ENCODE measurements around the gene DENND2C. TPM values are rescaled to one million over a fixed set of nuclear protein-coding genes. Genes with fewer than 3 reads are reported as not detected.

Gene DENND2C
- total RNA-seq, 3 donors from 2014 or later: 0.20 to 0.27 (median 0.21) TPM

DNA sequence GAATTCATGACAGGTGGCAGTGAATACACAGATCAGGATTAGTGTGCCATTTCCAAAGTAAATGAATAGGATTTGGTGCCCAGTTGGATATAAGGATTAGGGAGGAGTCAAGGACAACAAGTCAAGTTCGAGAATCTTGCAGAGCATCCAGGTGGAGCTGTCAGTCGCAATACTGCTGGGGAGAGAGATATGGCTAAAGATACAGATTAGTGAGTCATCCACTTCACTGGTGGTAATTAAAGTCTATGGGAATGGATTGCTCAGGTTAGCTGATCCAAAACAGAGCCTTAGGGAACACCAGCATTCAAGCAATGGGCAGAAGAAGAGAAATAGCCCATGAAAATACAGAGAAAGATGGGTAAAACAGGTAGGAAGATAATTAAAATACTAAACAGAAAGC lies 115.3 kb downstream of the DENND2C start:
- peaks cover 2% of the 10 kb centered on the region for H3K27me3 Mint-ChIP-seq (ENCODE audit: low read depth)
- no peak for ATAC-seq
- H3K36me3 Mint-ChIP-seq (ENCODE audit: insufficient read depth): no peaks in the 10 kb centered on the region
- DNase-seq: no peak
- no peaks in the 10 kb centered on the region for H3K9me3 Mint-ChIP-seq
- no peak overlapping the region for H3K4me3 Mint-ChIP-seq
- H3K4me1 Mint-ChIP-seq (ENCODE audit: low read depth): no peaks in the 10 kb centered on the region

DNA sequence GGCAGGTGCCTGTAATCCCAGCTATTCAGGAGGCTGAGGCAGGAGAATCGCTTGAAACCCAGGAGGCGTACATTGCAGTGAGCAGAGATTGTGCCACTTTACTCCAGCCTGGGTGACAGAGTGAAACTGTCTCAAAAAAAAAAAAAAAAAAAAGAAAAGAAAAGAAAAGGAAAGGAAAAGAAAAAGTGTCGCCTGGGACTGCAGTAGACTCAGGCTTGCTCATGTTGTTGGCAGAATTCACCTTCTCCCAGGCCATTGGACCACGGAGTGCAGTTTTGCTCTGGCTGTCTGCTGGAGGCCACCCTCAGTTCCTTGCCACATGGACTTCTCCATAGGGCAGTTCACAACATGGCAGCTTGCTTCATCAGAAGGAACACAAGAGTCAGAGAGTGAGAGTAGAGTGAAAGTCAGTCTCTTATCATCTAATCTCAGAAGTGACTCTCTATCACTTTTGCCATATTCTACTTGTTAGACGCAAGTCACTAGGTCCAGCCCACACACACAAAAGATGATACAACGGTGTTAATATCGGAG lies 117.7 kb downstream of the DENND2C start:
- Mint-ChIP-seq H3K9me3 (no peaks in the 10 kb centered on the region), H3K4me3 (no peak overlapping the region), H3K4me1 (ENCODE audit: low read depth) (no peaks in the 10 kb centered on the region), H3K36me3 (ENCODE audit: insufficient read depth) (no peaks in the 10 kb centered on the region), H3K27me3 (ENCODE audit: low read depth) (peaks cover 2% of the 10 kb centered on the region)
- no peak for ATAC-seq
- DNase-seq: no peak

DNA sequence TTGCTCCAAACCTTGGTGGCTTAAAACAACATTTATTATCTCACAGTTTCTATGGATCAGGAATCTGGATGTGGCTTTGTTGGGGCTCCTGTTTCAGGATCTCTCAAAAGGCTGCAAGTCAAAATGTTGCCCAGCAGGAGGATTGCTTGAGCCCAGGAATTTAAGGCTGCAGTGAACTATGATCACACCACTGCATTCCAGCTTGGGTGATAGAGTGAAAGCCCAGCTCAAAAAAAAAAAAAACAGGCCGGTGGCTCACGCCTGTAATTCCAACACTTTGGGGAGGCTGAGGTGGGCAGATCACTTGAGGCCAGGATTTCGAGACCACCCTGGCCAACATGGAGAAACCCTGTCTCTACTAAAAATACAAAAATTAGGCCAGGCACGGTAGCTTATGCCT lies 118.4 kb downstream of the DENND2C start:
- H3K4me1 Mint-ChIP-seq (ENCODE audit: low read depth): no peaks in the 10 kb centered on the region
- no peak for ATAC-seq
- H3K9me3 Mint-ChIP-seq: no peaks in the 10 kb centered on the region
- H3K36me3 Mint-ChIP-seq (ENCODE audit: insufficient read depth): no peaks in the 10 kb centered on the region
- DNase-seq: no peak
- peaks cover 2% of the 10 kb centered on the region for H3K27me3 Mint-ChIP-seq (ENCODE audit: low read depth)
- H3K4me3 Mint-ChIP-seq: no peak overlapping the region

DNA sequence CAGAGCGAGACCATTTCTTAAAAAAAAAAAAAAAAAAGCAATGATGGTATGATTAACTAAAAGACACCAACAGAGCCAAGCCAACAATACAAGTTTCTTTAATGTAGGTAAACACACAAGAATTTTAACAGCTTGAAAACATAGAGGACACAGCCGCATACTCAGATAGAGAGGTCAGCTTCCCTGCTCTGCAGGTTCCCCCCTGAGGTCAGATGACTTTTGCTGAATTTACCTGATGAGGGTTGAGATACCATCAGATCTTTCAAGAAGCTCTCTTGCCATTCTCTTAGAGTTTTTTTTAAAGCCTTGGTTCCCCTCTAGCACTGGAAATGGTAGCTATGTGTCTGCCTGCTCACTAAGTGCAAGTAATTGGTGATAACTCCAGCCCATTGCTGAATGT lies 119.5 kb downstream of the DENND2C start:
- H3K4me3 Mint-ChIP-seq: no peak overlapping the region
- H3K9me3 Mint-ChIP-seq: no peaks in the 10 kb centered on the region
- H3K36me3 Mint-ChIP-seq (ENCODE audit: insufficient read depth): no peaks in the 10 kb centered on the region
- DNase-seq (no peak), ATAC-seq (no peak)
- H3K4me1 Mint-ChIP-seq (ENCODE audit: low read depth): no peaks in the 10 kb centered on the region
- H3K27me3 Mint-ChIP-seq (ENCODE audit: low read depth): peaks cover 2% of the 10 kb centered on the region

DNA sequence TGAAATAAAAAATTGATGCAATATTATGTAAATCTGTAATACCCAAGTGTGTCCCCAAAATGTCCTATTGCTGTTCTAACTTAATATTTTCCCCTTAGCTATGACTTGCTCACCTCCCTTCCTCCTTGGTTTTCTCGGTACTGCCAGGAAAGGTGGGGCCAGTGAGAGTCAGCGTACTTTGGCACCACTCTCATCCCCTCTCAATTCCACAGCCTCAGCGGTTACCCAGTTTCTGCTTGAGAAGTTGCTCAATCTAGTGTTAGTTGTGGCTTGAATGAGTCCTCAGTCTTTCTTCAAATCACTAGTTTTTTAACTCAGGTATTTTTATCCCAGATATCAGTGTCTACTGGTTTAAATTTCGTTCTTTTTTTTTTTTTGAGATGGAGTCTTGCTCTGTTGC lies 120.7 kb downstream of the DENND2C start:
- DNase-seq: no peak
- H3K9me3 Mint-ChIP-seq: no peaks in the 10 kb centered on the region
- no peaks in the 10 kb centered on the region for H3K4me1 Mint-ChIP-seq (ENCODE audit: low read depth)
- H3K4me3 Mint-ChIP-seq: no peak overlapping the region
- H3K36me3 Mint-ChIP-seq (ENCODE audit: insufficient read depth): no peaks in the 10 kb centered on the region
- ATAC-seq: no peak
- peaks cover 2% of the 10 kb centered on the region for H3K27me3 Mint-ChIP-seq (ENCODE audit: low read depth)

DNA sequence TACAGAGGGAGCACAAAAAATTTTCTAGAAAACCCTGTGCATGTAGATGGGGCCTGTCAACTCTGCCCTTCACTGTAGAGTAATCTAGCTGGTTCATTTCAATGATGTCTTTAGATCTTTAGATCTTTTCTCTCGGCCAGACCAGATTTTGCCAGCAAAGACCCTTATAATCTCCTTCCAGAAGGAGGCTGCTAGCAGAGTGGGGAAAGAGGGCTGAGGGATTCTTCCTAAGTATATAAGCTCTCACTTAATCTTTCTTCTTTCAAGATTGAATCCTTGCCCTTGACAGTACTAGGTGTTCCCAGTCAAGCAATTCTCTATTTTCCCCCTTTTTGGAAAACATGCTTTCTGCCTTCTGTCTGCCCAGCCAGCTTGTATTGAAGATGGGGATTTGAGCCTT lies 122.8 kb downstream of the DENND2C start:
- ATAC-seq: no peak
- Mint-ChIP-seq H3K4me3 (no peak overlapping the region), H3K4me1 (ENCODE audit: low read depth) (no peaks in the 10 kb centered on the region), H3K36me3 (ENCODE audit: insufficient read depth) (no peaks in the 10 kb centered on the region), H3K9me3 (no peaks in the 10 kb centered on the region), H3K27me3 (ENCODE audit: low read depth) (peaks cover 2% of the 10 kb centered on the region)
- no peak for DNase-seq

DNA sequence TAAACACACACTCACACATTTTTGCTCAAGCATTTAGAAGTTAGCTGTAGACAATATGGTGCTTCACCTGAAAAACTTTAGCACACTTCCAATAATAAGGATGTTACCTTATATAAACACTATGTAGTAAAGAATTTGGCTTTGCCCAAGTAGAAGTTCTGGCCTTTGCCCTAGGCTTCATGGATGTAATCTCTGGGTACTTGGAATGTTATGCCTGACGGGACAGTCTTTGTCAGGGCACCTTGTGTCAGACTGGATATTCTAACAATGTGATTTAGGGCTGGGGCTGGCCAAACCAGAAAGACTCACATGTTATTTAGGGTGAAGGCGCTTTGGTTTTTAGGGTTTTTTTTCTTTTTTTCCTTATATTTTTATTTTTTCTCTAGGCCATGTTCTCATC lies 124.1 kb downstream of the DENND2C start:
- no peaks in the 10 kb centered on the region for H3K9me3 Mint-ChIP-seq
- DNase-seq (no peak), ATAC-seq (no peak)
- no peaks in the 10 kb centered on the region for H3K4me1 Mint-ChIP-seq (ENCODE audit: low read depth)
- H3K4me3 Mint-ChIP-seq: no peak overlapping the region
- H3K27me3 Mint-ChIP-seq (ENCODE audit: low read depth): no peaks in the 10 kb centered on the region
- H3K36me3 Mint-ChIP-seq (ENCODE audit: insufficient read depth): no peaks in the 10 kb centered on the region

DNA sequence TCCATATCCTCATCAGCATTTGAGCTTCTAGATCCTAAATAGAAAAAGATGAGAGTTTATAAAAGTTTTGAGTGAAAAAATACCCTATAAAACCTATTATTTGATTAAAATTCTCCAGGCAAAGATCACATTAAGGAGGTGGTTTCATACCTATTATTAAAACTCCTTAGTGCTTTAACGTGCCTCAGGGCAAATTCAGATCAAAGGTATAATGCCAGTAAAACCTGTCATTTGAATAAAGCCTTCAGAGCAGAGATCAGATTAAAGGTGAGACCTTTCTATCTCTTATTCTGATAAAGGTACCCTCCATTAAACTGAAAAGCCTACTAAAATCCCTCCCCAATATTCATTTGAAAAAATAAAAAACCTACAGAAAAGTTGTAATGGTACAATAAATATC lies 124.5 kb downstream of the DENND2C start:
- no peak overlapping the region for H3K4me3 Mint-ChIP-seq
- no peaks in the 10 kb centered on the region for H3K9me3 Mint-ChIP-seq
- H3K36me3 Mint-ChIP-seq (ENCODE audit: insufficient read depth): no peaks in the 10 kb centered on the region
- no peaks in the 10 kb centered on the region for H3K27me3 Mint-ChIP-seq (ENCODE audit: low read depth)
- DNase-seq: no peak
- no peaks in the 10 kb centered on the region for H3K4me1 Mint-ChIP-seq (ENCODE audit: low read depth)
- ATAC-seq: no peak

DNA sequence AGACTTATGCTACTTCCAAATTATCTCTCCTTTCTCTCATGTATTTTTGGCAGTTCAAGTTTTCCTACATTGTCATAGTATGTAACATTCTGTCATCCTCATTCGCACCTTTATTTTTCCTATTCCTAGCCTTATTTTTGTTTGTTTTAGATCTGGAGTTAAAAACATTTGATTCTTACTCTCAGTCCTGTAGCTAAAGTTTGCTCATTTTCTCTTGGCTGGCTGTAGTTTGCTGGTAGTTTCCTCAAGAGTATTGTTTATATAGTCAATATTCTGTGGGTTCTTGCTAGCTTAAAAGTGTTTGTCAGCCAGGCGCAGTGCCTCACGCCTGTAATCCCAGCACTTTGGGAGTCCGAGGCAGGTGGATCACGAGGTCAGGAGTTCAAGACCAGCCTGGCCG lies 129.0 kb downstream of the DENND2C start:
- Mint-ChIP-seq H3K4me1 (ENCODE audit: low read depth) (no peaks in the 10 kb centered on the region), H3K9me3 (no peaks in the 10 kb centered on the region), H3K27me3 (ENCODE audit: low read depth) (no peaks in the 10 kb centered on the region), H3K36me3 (ENCODE audit: insufficient read depth) (no peaks in the 10 kb centered on the region), H3K4me3 (no peak overlapping the region)
- no peak for DNase-seq
- ATAC-seq: no peak

DNA sequence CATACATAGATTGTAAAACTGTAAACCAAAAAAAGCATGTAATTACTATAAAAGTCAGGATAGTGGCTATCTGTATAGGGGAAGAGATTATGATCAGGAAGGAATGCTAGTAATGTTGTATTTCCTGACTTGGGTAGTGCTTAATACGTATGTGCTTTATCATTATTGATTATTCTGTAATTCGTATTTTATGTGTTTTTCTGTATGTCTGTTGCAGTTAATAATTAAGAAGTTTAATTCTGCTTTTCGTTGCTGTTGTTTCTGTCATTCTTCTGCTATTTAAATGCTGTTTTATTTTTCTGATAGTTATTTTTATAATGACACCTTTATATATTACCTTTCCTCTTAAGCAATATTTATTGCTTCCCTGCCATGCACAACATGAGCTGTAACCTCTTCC lies 129.6 kb downstream of the DENND2C start:
- H3K36me3 Mint-ChIP-seq (ENCODE audit: insufficient read depth): no peaks in the 10 kb centered on the region
- DNase-seq (no peak), ATAC-seq (no peak)
- H3K9me3 Mint-ChIP-seq: no peaks in the 10 kb centered on the region
- no peaks in the 10 kb centered on the region for H3K27me3 Mint-ChIP-seq (ENCODE audit: low read depth)
- H3K4me3 Mint-ChIP-seq: no peak overlapping the region
- H3K4me1 Mint-ChIP-seq (ENCODE audit: low read depth): no peaks in the 10 kb centered on the region

DNA sequence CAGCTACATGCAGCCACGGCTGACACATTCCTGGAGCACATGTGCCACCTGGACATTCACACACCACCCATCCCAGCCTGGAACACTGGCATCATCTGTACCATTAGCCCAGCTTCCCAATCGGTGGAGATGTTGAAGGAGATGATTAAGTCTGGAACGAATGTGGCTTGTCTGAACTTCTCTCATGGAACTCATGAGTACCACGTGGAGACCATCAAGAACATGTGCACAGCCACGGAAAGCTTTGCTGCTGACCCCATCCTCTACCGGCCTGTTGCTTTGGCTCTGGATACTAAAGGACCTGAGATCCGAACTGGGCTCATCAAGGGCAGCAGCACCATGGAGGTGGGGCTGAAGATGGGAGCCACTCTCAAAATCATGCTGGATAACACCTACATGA lies 133.8 kb downstream of the DENND2C start:
- DNase-seq (no peak), ATAC-seq (no peak)
- no peaks in the 10 kb centered on the region for H3K9me3 Mint-ChIP-seq
- H3K27me3 Mint-ChIP-seq (ENCODE audit: low read depth): no peaks in the 10 kb centered on the region
- no peaks in the 10 kb centered on the region for H3K36me3 Mint-ChIP-seq (ENCODE audit: insufficient read depth)
- no peaks in the 10 kb centered on the region for H3K4me1 Mint-ChIP-seq (ENCODE audit: low read depth)
- H3K4me3 Mint-ChIP-seq: no peak overlapping the region

DNA sequence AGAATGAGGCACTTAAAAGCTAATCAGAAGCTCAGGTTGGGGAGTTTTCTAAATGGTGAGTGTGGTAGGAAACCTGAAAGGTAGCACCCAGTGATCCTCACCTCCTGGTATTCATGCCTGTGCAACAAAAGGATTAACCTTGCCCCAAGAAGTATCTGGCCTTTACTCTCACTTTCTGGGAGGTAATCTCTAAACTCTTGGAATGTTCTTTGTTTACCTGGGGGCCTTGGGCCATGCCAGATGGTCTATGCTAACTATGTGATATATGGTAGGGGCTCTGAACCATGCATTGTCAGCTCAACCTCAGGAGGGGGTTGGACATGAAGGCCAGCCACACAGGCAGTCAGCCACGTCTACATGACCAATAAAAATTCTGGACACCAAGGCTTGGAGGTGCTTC lies 134.4 kb downstream of the DENND2C start:
- no peaks in the 10 kb centered on the region for H3K4me1 Mint-ChIP-seq (ENCODE audit: low read depth)
- DNase-seq (no peak), ATAC-seq (no peak)
- no peaks in the 10 kb centered on the region for H3K27me3 Mint-ChIP-seq (ENCODE audit: low read depth)
- H3K9me3 Mint-ChIP-seq: no peaks in the 10 kb centered on the region
- H3K36me3 Mint-ChIP-seq (ENCODE audit: insufficient read depth): no peaks in the 10 kb centered on the region
- H3K4me3 Mint-ChIP-seq: no peak overlapping the region

Other genes starting within 250 kb of the DENND2C start
- gene TRIM33, start 158.8 kb downstream of the DENND2C start, total RNA-seq: 10 to 100 TPM; 30.0 to 33.0 (median 31.9) TPM
- 10 to 100 TPM; 62.4 to 65.4 (median 64.0) TPM for gene BCAS2, start 88.4 kb downstream of the DENND2C start, total RNA-seq
- gene AMPD1, start 25.5 kb upstream of the DENND2C start, total RNA-seq: not detected
- 10 to 100 TPM; 64.5 to 70.3 (median 67.6) TPM for gene NRAS, start 46.7 kb upstream of the DENND2C start, total RNA-seq
- 100 to 1,000 TPM; 460 to 486 (median 469) TPM for gene CSDE1, start 87.9 kb upstream of the DENND2C start, total RNA-seq
- 10 to 100 TPM; 69.2 to 84.7 (median 77.5) TPM for gene SIKE1, start 110.6 kb upstream of the DENND2C start, total RNA-seq
- not detected for gene SYCP1, start 184.8 kb upstream of the DENND2C start, total RNA-seq

All from activated T-cell treated with anti-CD3 and anti-CD28 coated beads, Interleukin-2, amount 50 U/mL, for 4 hours (primary cell).